Mesodermal cell (in vitro differentiated cells): ENCODE data around the gene USB1.

Experiments used
- H3K27ac ChIP-seq: 2 replicates; pipeline ENCODE4 v1.7.0; 2013; ENCODE audit warnings: mild to moderate bottlenecking, low read depth, low read length, moderate library complexity; ENCODE audit not compliant: severe bottlenecking
- H3K36me3 ChIP-seq: 2 replicates; pipeline ENCODE4 v1.7.1; 2013; ENCODE audit warnings: mild to moderate bottlenecking, low read length, moderate library complexity; ENCODE audit not compliant: control insufficient read depth, insufficient read depth
- H3K4me1 ChIP-seq: one replicate; pipeline ENCODE4 v1.7.1; 2013; ENCODE audit warnings: mild to moderate bottlenecking, low read length; ENCODE audit not compliant: insufficient read depth, control insufficient read depth, poor library complexity, severe bottlenecking
- H3K4me3 ChIP-seq: 2 replicates; pipeline ENCODE4 v1.7.0; 2013; ENCODE audit warnings: low read length, control low read depth, mild to moderate bottlenecking; ENCODE audit not compliant: insufficient read depth, poor library complexity, severe bottlenecking; ENCODE audit errors: extremely low read depth
- H3K9me3 ChIP-seq: 2 replicates; pipeline ENCODE4 v1.7.1; 2013; ENCODE audit warnings: mild to moderate bottlenecking, low read length, moderate library complexity; ENCODE audit not compliant: control insufficient read depth
- WGBS, 2 experiments: methylation state at CpG; one replicate each; pipeline ENCODE4 v1.1.5; 2013; ENCODE audit warnings: missing lambda C conversion rate in 2 of 2; ENCODE audit not compliant: insufficient coverage in 2 of 2; 5-methylcytosine and 5-hydroxymethylcytosine counted together

Gene USB1

DNA sequence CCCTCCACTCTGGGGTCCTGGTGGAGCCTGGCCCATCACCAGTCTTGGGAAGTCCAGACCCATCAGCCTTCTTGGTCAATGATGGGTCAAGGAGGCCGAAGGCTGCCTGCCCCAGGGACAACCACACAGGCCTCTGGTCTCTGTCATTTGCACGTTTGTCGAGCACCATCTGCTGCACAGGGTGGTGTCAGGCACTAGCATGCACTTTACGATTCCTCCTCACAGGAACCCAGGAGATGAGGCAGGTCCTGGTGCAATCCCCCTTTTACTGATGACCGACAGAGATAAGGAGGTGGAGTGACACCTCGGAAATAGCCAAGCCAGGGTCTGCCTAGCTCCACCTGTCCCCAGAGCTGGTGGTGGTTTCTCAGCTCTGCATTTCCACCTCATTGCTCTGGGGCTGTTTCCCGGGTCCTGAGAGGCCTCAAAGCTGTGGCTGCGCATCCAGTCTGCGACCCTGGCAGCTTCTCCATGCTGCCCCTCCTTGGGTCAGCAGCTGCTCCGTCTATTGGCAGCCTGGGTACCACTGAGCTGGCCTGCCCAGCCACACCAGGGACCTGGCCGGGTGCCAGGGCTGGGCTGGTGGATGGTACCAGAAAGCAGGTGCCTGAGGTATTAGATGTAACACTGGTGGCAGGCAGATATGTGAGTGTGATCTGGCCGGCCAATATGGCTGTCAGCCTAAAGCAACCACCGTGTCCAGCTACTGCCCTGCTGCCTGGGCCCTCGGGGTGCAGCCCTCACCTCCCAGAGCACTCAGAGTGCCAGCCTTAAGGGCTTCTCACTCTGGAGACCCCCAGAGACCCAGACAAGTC lies 34.4 kb downstream of the USB1 start:
- Histone ChIP-seq H3K9me3 (no peaks in the 10 kb centered on the region), H3K4me1 (peaks cover 34% of the 10 kb centered on the region), H3K27ac (no peak overlapping the region), H3K36me3 (peaks cover 34% of the 10 kb centered on the region), H3K4me3 (no peak overlapping the region)
- WGBS, 2 experiments: 88 to 94% methylated on average over 12 to 13 of the region's 14 CpGs

DNA sequence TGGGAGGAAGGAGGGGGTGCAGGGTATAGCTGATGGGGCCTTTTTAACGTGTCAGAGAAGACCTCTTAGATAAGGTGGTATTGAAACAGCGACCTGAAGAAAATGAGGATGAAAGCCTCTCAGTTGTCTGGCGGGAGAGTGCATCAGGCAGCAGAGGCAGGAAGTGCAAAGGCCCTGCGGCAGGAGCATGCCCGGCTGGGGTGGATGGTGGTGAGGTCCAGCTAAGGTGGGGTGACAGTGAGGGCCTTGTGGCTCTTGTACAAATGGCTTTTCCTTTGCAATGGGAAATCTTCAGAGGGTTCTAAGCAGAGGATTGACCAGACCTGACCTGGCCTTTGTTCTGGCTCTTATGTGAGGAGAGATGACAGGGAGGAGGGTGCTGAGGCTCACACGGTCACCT lies 35.7 kb downstream of the USB1 start:
- H3K4me3 ChIP-seq: no peak overlapping the region
- H3K9me3 ChIP-seq: no peaks in the 10 kb centered on the region
- peaks cover 44% of the 10 kb centered on the region for H3K36me3 ChIP-seq
- H3K4me1 ChIP-seq: peaks cover 21% of the 10 kb centered on the region
- no peak overlapping the region for H3K27ac ChIP-seq
- 82 to 90% methylated on average over 4 to 6 of the region's 6 CpGs for WGBS, 2 experiments

DNA sequence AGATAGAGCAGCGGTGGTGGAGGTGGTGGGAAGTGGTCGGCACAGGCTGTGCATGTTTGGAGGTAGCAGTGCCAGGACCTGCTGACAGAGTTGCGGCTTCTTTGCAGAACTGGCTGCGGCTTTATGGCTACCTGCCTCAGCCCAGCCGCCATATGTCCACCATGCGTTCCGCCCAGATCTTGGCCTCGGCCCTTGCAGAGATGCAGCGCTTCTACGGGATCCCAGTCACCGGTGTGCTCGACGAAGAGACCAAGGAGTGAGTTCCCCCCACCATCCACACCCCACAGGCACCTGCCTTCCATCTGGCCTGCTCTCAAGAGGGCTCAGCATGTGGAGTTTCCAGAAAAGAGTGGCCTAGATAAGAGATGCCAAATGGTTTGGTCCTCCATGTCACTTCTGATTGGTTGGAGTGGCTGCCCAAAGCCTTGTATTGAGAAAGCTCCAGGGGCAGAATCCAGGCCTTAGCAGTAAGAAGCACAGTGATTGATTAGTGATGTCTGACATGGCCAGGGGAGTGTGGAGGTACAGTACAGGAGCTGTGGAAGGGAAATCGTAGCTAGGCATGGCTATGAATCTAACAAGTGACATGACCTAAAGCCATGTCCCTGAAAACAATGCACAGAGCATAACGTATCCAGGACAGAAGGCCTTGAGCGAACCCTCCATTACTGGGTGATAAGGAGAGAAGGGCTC lies 36.3 kb downstream of the USB1 start:
- no peak overlapping the region for H3K27ac ChIP-seq
- H3K36me3 ChIP-seq: peaks cover 49% of the 10 kb centered on the region
- 95% methylated on average over 10 to 14 of the region's 16 CpGs for WGBS, 2 experiments
- H3K9me3 ChIP-seq: no peaks in the 10 kb centered on the region
- no peak overlapping the region for H3K4me3 ChIP-seq
- H3K4me1 ChIP-seq: peaks cover 16% of the 10 kb centered on the region

DNA sequence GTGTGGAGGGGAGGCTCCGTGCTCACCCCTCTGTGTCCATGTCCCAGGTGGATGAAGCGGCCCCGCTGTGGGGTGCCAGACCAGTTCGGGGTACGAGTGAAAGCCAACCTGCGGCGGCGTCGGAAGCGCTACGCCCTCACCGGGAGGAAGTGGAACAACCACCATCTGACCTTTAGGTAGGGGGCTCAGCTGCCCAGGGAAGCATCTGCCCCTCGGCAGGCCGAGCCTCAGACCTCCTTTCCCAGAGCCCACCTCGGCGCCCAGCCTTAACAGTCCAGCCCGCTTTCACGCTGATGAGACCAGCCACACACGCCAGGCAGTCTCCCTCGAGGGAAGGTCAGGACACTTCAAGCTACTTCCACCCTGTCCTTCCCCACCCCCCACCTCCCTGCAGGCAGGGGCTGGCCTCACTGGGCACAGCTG lies 37.0 kb downstream of the USB1 start:
- Histone ChIP-seq H3K4me3 (no peak overlapping the region), H3K9me3 (no peaks in the 10 kb centered on the region), H3K27ac (no peak overlapping the region), H3K4me1 (peaks cover 12% of the 10 kb centered on the region), H3K36me3 (peaks cover 55% of the 10 kb centered on the region)
- WGBS, 2 experiments: 91 to 96% methylated on average over 18 to 19 of the region's 20 CpGs

DNA sequence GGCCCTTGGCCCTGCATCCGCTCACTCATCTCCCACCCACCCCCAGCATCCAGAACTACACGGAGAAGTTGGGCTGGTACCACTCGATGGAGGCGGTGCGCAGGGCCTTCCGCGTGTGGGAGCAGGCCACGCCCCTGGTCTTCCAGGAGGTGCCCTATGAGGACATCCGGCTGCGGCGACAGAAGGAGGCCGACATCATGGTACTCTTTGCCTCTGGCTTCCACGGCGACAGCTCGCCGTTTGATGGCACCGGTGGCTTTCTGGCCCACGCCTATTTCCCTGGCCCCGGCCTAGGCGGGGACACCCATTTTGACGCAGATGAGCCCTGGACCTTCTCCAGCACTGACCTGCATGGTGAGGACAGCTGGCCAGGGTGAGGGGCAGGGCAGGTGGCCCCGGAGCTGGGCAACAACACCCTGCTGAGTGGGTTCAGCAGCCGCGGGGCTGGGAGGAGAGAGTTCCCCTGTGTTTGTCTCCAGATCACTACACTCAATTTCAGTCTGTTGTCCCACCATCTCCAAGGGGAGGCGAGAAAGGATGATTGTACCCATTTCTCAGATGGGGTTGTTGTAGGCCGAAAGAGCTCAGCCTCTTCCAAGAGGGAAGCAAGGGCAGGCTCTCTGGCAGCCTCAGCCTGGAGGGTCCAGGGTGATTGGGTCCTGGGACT lies 38.8 kb downstream of the USB1 start:
- WGBS, 2 experiments: 96 to 97% methylated on average over 16 to 23 of the region's 26 CpGs
- H3K27ac ChIP-seq: no peak overlapping the region
- H3K4me1 ChIP-seq: no peaks in the 10 kb centered on the region
- no peak overlapping the region for H3K4me3 ChIP-seq
- H3K36me3 ChIP-seq: peaks cover 59% of the 10 kb centered on the region
- no peaks in the 10 kb centered on the region for H3K9me3 ChIP-seq

DNA sequence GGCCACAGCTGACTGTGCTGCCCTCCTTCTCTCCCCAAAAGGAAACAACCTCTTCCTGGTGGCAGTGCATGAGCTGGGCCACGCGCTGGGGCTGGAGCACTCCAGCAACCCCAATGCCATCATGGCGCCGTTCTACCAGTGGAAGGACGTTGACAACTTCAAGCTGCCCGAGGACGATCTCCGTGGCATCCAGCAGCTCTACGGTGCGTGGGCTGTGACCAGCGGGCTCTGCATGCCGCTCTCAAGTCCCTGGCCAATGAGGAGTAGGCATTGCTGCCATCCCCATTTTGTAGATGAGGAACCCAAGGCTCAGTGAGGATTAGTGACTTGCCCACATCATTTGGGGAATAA lies 39.3 kb downstream of the USB1 start:
- Histone ChIP-seq H3K36me3 (peaks cover 59% of the 10 kb centered on the region), H3K9me3 (no peaks in the 10 kb centered on the region), H3K4me1 (no peaks in the 10 kb centered on the region), H3K27ac (no peak overlapping the region), H3K4me3 (no peak overlapping the region)
- 98 to 99% methylated on average over 10 to 12 of the region's 12 CpGs for WGBS, 2 experiments

DNA sequence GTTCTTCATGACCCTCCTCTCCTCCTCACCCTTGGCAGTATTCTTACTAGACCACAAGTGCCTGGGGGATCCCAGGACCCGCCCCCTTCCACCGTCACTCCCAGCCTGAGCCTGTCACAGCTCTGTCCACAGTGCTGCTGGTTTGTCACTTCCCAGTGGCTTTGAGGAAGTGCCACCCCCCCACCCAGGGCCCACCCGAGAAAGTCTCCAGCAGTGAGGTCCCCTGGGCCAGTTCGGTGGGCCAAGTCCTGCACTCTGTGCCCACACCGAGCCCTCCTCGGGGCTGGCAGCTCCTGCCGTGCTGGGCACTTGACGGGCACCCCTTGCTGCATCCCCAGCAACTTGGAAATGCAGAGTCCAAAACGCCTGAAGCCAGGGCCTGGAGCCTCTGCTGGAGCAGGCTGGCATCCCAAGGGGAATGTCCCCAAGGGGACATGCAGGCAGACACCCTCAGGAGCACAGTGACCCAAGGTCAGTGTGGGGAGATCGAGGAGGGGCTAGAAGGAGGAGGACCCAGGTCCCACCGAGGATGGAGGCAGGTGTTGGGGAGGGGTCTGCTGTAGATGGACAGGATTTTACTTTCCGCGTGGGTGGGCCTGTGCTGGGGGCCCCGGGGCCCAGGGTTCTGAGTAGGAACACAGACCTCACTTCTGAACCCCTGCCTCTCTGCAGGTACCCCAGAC lies 39.9 kb downstream of the USB1 start:
- 96% methylated on average over 10 to 14 of the region's 14 CpGs for WGBS, 2 experiments

DNA sequence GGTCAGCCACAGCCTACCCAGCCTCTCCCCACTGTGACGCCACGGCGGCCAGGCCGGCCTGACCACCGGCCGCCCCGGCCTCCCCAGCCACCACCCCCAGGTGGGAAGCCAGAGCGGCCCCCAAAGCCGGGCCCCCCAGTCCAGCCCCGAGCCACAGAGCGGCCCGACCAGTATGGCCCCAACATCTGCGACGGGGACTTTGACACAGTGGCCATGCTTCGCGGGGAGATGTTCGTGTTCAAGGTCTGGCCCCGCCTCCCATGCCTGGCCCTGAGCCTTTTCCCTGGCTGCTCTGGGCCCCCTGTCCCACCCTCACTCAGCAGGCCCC lies 40.4 kb downstream of the USB1 start:
- H3K9me3 ChIP-seq: no peaks in the 10 kb centered on the region
- no peak overlapping the region for H3K4me3 ChIP-seq
- WGBS, 2 experiments: 93 to 95% methylated on average over 12 to 17 of the region's 18 CpGs
- no peak overlapping the region for H3K27ac ChIP-seq
- H3K4me1 ChIP-seq: no peaks in the 10 kb centered on the region
- H3K36me3 ChIP-seq: peaks cover 59% of the 10 kb centered on the region

More for the DNA sequence above, 39.9 kb downstream of the USB1 start:
- Histone ChIP-seq H3K36me3 (peaks cover 59% of the 10 kb centered on the region), H3K4me3 (no peak overlapping the region), H3K9me3 (no peaks in the 10 kb centered on the region), H3K27ac (no peak overlapping the region), H3K4me1 (no peaks in the 10 kb centered on the region)

DNA sequence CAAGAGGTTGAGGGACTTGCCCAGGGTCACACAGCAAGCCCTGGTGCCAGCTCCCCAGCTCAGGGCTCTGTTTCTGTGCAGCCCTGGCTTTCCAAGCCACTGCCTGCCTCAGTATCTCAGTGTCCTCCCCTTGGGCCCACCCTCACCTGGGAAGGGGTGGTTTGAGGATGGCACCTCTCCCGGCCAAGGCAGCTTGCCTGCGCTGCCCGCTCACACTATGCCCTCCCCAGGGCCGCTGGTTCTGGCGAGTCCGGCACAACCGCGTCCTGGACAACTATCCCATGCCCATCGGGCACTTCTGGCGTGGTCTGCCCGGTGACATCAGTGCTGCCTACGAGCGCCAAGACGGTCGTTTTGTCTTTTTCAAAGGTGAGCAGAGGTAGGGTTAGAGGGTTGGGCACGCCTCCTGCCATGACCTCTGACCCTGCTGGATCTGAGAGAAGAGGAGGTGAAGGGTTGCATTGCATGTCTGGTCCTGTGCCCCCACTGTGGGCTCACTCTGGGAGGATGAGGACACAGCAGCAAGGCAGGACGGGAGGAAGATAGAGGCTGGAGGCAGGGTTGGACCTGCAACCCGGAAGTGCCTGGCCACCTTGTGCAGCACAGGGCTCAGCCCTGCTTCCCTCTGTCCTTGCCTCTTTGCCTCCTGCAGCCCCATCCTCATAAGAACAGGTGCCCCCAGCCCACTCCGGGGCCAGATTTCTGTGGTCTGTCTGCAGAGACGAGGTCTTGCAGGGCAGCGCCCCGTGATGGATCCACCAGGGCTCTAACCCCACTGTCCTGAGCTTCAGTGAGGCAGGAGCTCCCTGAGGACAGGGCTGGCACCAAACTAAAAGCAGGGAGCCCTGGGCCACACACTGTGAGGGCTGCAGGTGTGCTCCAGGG lies 41.0 kb downstream of the USB1 start:
- Histone ChIP-seq H3K27ac (no peak overlapping the region), H3K36me3 (peaks cover 55% of the 10 kb centered on the region), H3K9me3 (no peaks in the 10 kb centered on the region), H3K4me1 (no peaks in the 10 kb centered on the region), H3K4me3 (no peak overlapping the region)
- 95 to 97% methylated on average over 19 to 22 of the region's 22 CpGs for WGBS, 2 experiments
